Measurements from ENCODE around the gene KISS1R.

The KISS1R gene

GRCh38 chr19:919199-920050 lies 2.3 kb downstream of the KISS1R start:
- FAIRE-seq (no peak), DNase-seq (ENCODE audit: low spot score) (no peak)

DNA sequence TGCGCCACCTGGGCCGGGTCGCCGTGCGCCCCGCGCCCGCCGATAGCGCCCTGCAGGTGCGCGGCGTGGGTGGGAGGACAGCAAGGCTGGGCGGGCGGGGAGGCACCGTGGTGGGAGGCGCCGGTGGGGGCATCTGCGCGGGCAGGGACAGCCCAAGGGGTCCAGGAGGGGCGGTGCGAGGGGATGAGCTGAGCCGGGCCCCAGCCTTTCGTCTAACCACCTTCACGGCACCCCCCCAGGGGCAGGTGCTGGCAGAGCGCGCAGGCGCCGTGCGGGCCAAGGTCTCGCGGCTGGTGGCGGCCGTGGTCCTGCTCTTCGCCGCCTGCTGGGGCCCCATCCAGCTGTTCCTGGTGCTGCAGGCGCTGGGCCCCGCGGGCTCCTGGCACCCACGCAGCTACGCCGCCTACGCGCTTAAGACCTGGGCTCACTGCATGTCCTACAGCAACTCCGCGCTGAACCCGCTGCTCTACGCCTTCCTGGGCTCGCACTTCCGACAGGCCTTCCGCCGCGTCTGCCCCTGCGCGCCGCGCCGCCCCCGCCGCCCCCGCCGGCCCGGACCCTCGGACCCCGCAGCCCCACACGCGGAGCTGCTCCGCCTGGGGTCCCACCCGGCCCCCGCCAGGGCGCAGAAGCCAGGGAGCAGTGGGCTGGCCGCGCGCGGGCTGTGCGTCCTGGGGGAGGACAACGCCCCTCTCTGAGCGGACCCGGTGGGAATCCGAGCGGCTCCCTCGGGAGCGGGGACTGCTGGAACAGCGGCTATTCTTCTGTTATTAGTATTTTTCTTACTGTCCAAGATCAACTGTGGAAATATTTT lies 3.1 kb downstream of the KISS1R start:
- FAIRE-seq: no peak
- peak; percentile 21 for DNase-seq (ENCODE audit: low spot score)

GRCh38 chr19:924553-925086 lies 7.5 kb downstream of the KISS1R start:
- FAIRE-seq: no peak
- no peak for DNase-seq (ENCODE audit: low spot score)

GRCh38 chr19:925087-925525 lies 8.0 kb downstream of the KISS1R start:
- FAIRE-seq: no peak
- peak; percentile 76 for DNase-seq (ENCODE audit: low spot score)

DNA sequence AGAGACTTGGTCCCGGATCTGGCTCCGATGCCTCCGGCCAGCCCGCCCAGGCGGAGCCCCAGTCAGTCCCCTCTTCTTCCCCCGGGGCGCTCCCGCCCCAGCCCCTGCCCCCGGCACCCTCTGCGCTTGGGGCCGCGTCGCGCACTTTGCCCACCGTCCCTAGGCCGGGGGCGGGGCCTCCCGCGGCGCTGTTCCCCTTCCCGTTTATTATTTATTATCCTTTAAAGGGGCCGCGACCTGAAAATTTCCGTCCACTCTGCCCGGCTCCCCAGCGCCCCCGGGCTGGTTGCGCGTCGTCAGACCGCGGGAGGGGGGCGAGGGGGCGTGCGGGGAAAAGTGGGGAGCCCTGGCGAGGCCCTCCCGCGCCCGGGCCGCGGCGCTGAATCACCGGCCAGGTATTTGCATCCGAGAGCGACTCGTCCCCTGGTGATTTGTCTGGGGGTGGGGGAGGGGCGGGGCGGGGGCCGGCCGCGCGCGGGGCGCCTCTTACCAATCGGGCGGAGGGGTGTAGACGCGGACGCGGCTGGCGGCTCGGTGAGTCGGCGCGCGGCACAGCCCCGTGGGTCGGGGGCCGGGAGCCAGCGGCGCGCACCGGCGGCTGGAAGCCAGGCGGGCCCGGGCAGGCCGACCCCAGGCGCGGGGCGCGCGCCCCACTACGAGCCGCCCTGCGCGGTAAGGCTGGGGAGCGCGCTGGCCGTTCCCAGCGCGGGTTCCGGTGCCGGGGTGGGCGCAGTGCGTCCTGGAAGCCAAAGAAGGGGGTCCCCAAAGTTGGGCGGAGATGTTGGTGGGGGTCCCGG lies 8.6 kb downstream of the KISS1R start, which contains the start of gene ARID3A:
Gene ARID3A, plus strand, starts transcription at position 510 of the 797 bp plus-strand sequence. CDS start 3,494 bp downstream, outside the sequence.
- DNase-seq (ENCODE audit: low spot score): peak; percentile 78
- FAIRE-seq: no peak

DNA sequence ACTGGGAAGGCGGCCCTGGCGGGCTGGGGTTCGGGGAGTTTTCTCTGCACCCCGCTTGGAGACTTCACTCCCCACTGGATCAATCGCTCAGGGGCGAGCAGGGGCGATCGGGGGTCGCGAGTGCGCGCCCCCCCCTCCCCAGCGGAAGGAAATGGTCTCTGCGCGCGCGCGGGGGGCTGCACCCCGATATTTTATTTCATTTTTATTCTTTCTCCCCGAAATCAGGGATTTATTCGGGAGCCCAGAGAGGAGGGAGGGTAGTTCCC lies 9.1 kb downstream of the KISS1R start:
- no peak for FAIRE-seq
- DNase-seq (ENCODE audit: low spot score): no peak

GRCh38 chr19:926589-927350 lies 9.6 kb downstream of the KISS1R start:
- DNase-seq (ENCODE audit: low spot score): no peak
- FAIRE-seq: no peak

DNA sequence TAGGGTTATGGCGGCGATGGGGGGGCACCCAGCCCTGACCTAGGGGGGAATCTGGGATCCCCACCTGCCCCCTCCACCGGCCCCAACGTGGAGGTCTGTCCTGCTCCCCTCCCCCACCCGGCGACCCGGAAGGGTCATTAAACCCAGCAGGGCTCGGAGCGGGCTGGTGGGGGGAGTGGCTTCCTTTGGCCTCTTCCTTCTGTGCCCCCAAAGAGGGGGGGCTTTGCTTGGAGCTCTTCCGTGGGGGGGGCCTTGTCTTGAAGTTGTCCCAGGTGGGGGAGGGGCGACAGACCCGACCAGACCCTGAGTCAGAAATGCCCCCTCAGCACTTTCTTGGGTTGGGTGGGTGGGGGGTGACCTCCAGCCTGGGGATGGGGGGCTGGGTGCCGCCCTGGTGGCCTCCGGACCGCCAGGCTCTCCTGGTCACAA lies 10.2 kb downstream of the KISS1R start:
- no peak for DNase-seq (ENCODE audit: low spot score)
- no peak for FAIRE-seq

- no peak for DNase-seq (ENCODE audit: low spot score)
- no peak for FAIRE-seq
Measured at GRCh38 chr19:927780-928401, 10.8 kb downstream of the KISS1R start.

GRCh38 chr19:928471-929202 lies 11.5 kb downstream of the KISS1R start:
- no peak for FAIRE-seq
- DNase-seq (ENCODE audit: low spot score): no peak

DNA sequence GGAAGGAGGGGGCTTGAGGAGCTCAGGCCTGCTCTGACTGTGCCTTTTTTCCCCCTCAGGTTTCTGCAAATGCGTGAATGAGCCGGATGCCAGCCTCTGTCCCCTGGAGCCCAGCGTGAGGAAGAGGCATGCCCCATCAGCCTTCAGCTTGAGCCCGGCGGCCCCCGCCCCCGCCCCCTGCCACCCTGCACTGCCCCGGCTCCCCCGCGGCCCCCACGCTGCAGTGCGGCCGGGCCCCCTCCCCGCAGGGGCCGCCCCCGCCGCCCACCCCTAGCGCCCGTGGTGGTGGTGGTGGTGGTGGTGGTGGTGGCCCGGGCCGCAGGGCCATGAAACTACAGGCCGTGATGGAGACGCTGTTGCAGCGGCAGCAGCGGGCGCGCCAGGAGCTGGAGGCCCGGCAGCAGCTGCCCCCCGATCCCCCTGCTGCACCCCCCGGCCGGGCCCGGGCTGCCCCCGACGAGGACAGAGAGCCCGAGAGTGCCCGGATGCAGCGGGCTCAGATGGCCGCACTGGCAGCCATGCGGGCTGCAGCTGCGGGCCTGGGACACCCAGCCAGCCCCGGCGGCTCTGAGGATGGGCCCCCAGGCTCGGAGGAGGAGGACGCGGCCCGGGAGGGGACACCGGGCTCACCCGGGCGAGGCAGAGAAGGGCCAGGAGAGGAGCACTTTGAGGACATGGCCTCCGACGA lies 12.2 kb downstream of the KISS1R start:
- FAIRE-seq: no peak
- no peak for DNase-seq (ENCODE audit: low spot score)

- FAIRE-seq (no peak), DNase-seq (ENCODE audit: low spot score) (no peak)
Measured at GRCh38 chr19:929891-930258, 12.7 kb downstream of the KISS1R start.

- no peak for FAIRE-seq
- DNase-seq (ENCODE audit: low spot score): no peak
Measured at GRCh38 chr19:931860-932647, 14.9 kb downstream of the KISS1R start.

- no peak for DNase-seq (ENCODE audit: low spot score)
- FAIRE-seq: no peak
Measured at GRCh38 chr19:932648-933552, 15.8 kb downstream of the KISS1R start.

- FAIRE-seq (no peak), DNase-seq (ENCODE audit: low spot score) (no peak)
Measured at GRCh38 chr19:933553-933882, 16.4 kb downstream of the KISS1R start.

DNA sequence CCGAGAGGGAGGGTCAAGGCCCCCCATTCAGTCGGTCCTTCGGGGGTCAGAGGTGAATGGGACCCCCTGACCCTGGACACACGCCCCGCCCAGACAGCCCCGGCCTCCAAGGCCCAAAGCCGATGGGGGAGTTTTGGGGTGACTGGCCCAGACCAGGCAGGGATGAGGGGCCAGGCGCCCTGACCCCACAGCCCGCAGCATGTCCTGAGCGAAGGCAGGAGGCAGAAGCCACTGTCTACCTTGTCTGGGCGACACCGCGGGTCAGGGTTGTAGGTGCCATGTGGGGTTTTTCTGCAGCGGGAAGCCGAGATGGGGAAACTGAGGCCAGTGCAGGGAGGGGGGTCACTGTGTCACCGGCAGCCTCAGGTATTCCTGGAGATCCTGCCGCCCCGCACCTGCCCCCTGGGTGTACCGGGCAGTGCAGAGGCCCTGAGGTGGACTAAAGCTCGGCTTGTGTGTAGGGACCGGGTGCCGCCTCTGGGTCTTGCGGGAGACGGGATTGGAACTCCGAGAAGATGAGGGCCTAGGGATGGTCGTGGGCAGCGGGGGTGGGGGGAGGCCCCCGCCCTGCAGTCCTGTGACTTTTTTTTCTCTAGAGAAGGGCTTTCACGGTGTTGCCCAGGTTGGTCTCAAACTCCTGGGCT lies 17.2 kb downstream of the KISS1R start:
- FAIRE-seq: no peak

More for the DNA sequence above, 17.2 kb downstream of the KISS1R start:
- DNase-seq (ENCODE audit: low spot score): no peak

Data from urothelium cell line (cell line).